Lung (tissue), 12 donors: Measurements from ENCODE around the gene CTSD. TPM values are rescaled to one million over a fixed set of nuclear protein-coding genes. Genes with fewer than 3 reads are reported as not detected.

ENCODE experiments used
- ATAC-seq: fragments of 200-7000 bp; cut with Tn5 transposase; one replicate; pipeline ENCODE4 v1.9.1; 2020; ENCODE audit warnings: moderate number of reproducible peaks; ENCODE audit not compliant: insufficient read depth, low FRiP score
- DNase-seq, 3 donors: peaks; one replicate each; pipeline ENCODE4 v3.0.0-alpha.2; 2013 to 2017
- H3K27ac ChIP-seq, 2 donors: one replicate each; pipeline ENCODE4 v1.5.1; 2013; ENCODE audit warnings: mild to moderate bottlenecking in 2 of 2, moderate library complexity in 2 of 2, control low read depth in 1 of 2, inconsistent platforms in 1 of 2, low read depth in 1 of 2, low read length in 1 of 2
- H3K27me3 ChIP-seq, 3 donors: one replicate each; pipeline ENCODE4 v1.5.1; 2013; ENCODE audit warnings: low read length in 2 of 3; ENCODE audit not compliant: control insufficient read depth in 3 of 3, insufficient read depth in 3 of 3
- H3K36me3 ChIP-seq, 4 donors: one replicate each; pipeline ENCODE4 v1.5.1; 2013; ENCODE audit warnings: low read length in 4 of 4, mild to moderate bottlenecking in 1 of 4, moderate library complexity in 1 of 4; ENCODE audit not compliant: control insufficient read depth in 4 of 4, insufficient read depth in 4 of 4
- H3K4me1 ChIP-seq, 5 donors: one replicate each; pipeline ENCODE4 v1.5.1; 2013; ENCODE audit warnings: low read length in 5 of 5, mild to moderate bottlenecking in 2 of 5, moderate library complexity in 1 of 5; ENCODE audit not compliant: control insufficient read depth in 5 of 5, insufficient read depth in 5 of 5
- H3K4me3 ChIP-seq: one replicate; pipeline ENCODE4 v1.5.1; 2013; ENCODE audit warnings: mild to moderate bottlenecking, control low read depth, moderate library complexity
- H3K9ac ChIP-seq, 2 donors: one replicate each; pipeline ENCODE4 v1.5.1; 2013; ENCODE audit warnings: low read length in 2 of 2, control low read depth in 1 of 2; ENCODE audit not compliant: insufficient read depth in 1 of 2
- H3K9me3 ChIP-seq, 4 donors: one replicate each; pipeline ENCODE4 v1.5.1; 2013; ENCODE audit warnings: low read length in 3 of 4, mild to moderate bottlenecking in 1 of 4, moderate library complexity in 1 of 4; ENCODE audit not compliant: control insufficient read depth in 4 of 4, insufficient read depth in 3 of 4
- CTCF ChIP-seq: IDR thresholded peaks from 2 replicates; pipeline ENCODE4 v1.5.1; 2012; ENCODE audit warnings: mild to moderate bottlenecking; ENCODE audit errors: control extremely low read depth, extremely low read depth
- WGBS, 2 donors: extraction: QIAGEN DNeasy Blood & Tissue Kit; methylation state at CpG; one replicate each; pipeline ENCODE4 v1.1.7; 2013; 5-methylcytosine and 5-hydroxymethylcytosine counted together
- polyA plus RNA-seq, 2 donors: library from polyadenylated mRNA; stranded (reverse); fragments of 200-250 nt; gene quantifications; one replicate each; pipeline ENCODE4 v1.2.1, GENCODE V29; 2013
- total RNA-seq, 2 donors: library from RNA; depleted of rRNA in 1 of 2; stranded (reverse); fragments of >200 nt in 1 of 2; gene quantifications; one replicate each; pipeline ENCODE4 v1.2.1, GENCODE V29; 2014 to 2021
- donor health status: control.
- donor health status: control.
- donor health status: Bipolar disorder and iron deficiency.
- donor health status: healthy.
- donor health status: DM: yes; HTN: yes; CAD: no.

CTSD gene
- total and polyA plus RNA-seq, 4 donors: 388 to 2,177 (median 1,949) TPM

DNA sequence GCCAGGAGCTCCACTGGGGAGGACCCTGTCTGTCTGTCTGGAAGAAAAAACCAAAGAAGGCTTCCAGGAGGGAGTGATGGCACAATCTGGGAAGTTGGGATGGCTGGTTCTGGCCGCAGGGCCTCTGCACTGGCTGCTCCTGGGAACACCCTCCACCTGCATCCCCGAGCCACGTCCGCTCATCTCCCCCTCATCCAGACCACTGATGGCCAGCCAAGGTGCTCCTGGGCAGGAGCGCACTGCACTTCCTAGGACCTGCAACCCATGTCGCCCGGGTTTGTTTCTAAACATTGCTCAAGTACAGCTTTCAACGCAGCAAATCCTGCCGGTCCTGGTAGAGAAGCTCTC, 8.4 kb downstream of the CTSD start:
- Histone ChIP-seq H3K36me3 (peaks cover 0 to 83% (median 4%) of the 10 kb centered on the region in 4 donors), H3K27me3 (peaks cover 0 to under 1% (median 0%) of the 10 kb centered on the region in 3 donors), H3K4me3 (no peak overlapping the region), H3K4me1 (peaks cover 0 to 26% (median 7%) of the 10 kb centered on the region in 5 donors), H3K27ac (no peak overlapping the region), H3K9me3 (no peaks in the 10 kb centered on the region), H3K9ac (no peak overlapping the region)
- TF ChIP-seq CTCF: no peak
- ATAC-seq: no peak
- 60 to 72% methylated on average over 9 of the region's 9 CpGs for WGBS, 2 donors
- no peak for DNase-seq

- peaks cover 0 to 77% (median 4%) of the 10 kb centered on the region in 4 donors for H3K36me3 ChIP-seq
- no peak for TF ChIP-seq CTCF
- peaks cover 0 to 24% (median 2%) of the 10 kb centered on the region in 5 donors for H3K4me1 ChIP-seq
- H3K27ac ChIP-seq: no peak overlapping the region
- WGBS, 2 donors: 80 to 91% methylated on average over 8 of the region's 8 CpGs
- H3K9me3 ChIP-seq: no peaks in the 10 kb centered on the region
- no peak overlapping the region for H3K9ac ChIP-seq
- H3K4me3 ChIP-seq: no peak overlapping the region
- ATAC-seq (no peak), DNase-seq (no peak)
- H3K27me3 ChIP-seq: peaks cover 0 to 8% (median 5%) of the 10 kb centered on the region in 3 donors
These were observed 9.2 kb downstream of the CTSD start for GRCh38 chr11:1754376-1755150.

DNA sequence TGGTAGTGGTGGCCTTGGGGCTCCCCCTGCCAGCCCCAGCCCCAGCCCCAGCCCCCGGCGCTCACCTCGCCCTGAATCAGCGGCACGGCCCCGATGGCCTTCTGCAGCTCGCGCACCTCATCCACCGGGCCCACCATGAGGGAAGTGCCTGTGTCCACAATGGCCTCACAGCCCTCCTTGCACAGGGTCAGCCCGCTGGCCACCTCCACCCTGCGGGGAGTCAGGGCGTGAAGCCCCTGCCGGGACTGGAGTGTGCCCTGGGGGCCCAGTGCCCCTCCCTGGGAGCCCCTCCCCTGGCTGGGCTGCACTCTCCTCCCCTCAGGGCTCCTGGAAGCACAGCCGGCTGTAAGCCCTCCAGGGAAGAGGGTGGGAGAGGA, 9.8 kb downstream of the CTSD start:
- no peak for TF ChIP-seq CTCF
- H3K36me3 ChIP-seq: peaks cover 0 to 70% (median 4%) of the 10 kb centered on the region in 4 donors
- H3K27me3 ChIP-seq: peaks cover 0 to 13% (median 8%) of the 10 kb centered on the region in 3 donors
- no peaks in the 10 kb centered on the region for H3K9me3 ChIP-seq
- H3K4me1 ChIP-seq: peaks cover 0 to 21% (median 0%) of the 10 kb centered on the region in 5 donors
- no peak overlapping the region for H3K27ac ChIP-seq
- 88 to 92% methylated on average over 14 of the region's 14 CpGs for WGBS, 2 donors
- no peak for DNase-seq
- H3K4me3 ChIP-seq: no peak overlapping the region
- no peak for ATAC-seq
- no peak overlapping the region for H3K9ac ChIP-seq
